Keratinocyte (primary cell): ENCODE results near the gene KIR2DL4. TPM values are rescaled to one million over a fixed set of nuclear protein-coding genes. Genes with fewer than 3 reads are reported as not detected.
"Not testable (repeated sequence)": the region's sequence is repeated elsewhere in the genome, so short reads cannot be mapped to it uniquely, and the experiment has no call there.

ENCODE experiments used
- DNase-seq: peaks from one replicate; pipeline ENCODE4 v3.0.0-alpha.2; 2011; ENCODE audit warnings: low read depth, missing footprints, low spot score
- FAIRE-seq: peaks from 2 replicates; lab custom pipeline; 2011; peaks lifted over from hg19 to GRCh38; lab: Jason Lieb, UNC
- H2AFZ ChIP-seq: 2 replicates; pipeline ENCODE4 v1.6.0; 2012; ENCODE audit warnings: low read length, control low read depth, inconsistent platforms; ENCODE audit not compliant: control insufficient read depth
- H3K27ac ChIP-seq: 2 replicates; pipeline ENCODE4 v1.5.1; 2011; ENCODE audit warnings: low read length; ENCODE audit not compliant: control insufficient read depth, insufficient read depth
- H3K27me3 ChIP-seq: 3 replicates; pipeline ENCODE4 v1.6.0; 2011; ENCODE audit warnings: low read length; ENCODE audit not compliant: control insufficient read depth, insufficient read depth; ENCODE audit errors: extremely low read depth
- H3K36me3 ChIP-seq, 2 experiments: 2 replicates in 1 of 2; 3 replicates in 1 of 2; pipeline ENCODE4 v1.5.1; 2011; ENCODE audit warnings: low read length in 2 of 2, mild to moderate bottlenecking in 1 of 2; ENCODE audit not compliant: control insufficient read depth in 2 of 2, insufficient read depth in 2 of 2; ENCODE audit errors: extremely low read depth in 1 of 2
- H3K4me1 ChIP-seq: 3 replicates; pipeline ENCODE4 v1.5.1; 2011; ENCODE audit warnings: low read length; ENCODE audit not compliant: control insufficient read depth, insufficient read depth; ENCODE audit errors: extremely low read depth
- H3K4me2 ChIP-seq: 3 replicates; pipeline ENCODE4 v1.6.0; 2011; ENCODE audit warnings: low read depth, low read length; ENCODE audit not compliant: control insufficient read depth, insufficient read depth; ENCODE audit errors: extremely low read depth
- H3K4me3 ChIP-seq, 3 experiments: fragments of 200-600 bp in 1 of 3; sonication (generic) in 1 of 3; 2 replicates in 2 of 3; 3 replicates in 1 of 3; pipeline ENCODE4 v1.5.1; 2011 to 2016; ENCODE audit warnings: low read length in 3 of 3, mild to moderate bottlenecking in 3 of 3, control low read depth in 2 of 3, inconsistent platforms in 1 of 3, low read depth in 1 of 3, mixed read lengths in 1 of 3, mixed run types in 1 of 3, moderate library complexity in 1 of 3; ENCODE audit not compliant: control insufficient read depth in 2 of 3, insufficient read depth in 2 of 3; ENCODE audit errors: extremely low read depth in 1 of 3
- H3K79me2 ChIP-seq: 2 replicates; pipeline ENCODE4 v1.6.0; 2012; ENCODE audit warnings: low read length; ENCODE audit not compliant: control insufficient read depth, insufficient read depth
- H3K9ac ChIP-seq: 3 replicates; pipeline ENCODE4 v1.6.0; 2011; ENCODE audit warnings: low read length; ENCODE audit not compliant: control insufficient read depth, insufficient read depth; ENCODE audit errors: extremely low read depth
- H3K9me1 ChIP-seq: 3 replicates; pipeline ENCODE4 v1.6.0; 2011; ENCODE audit warnings: low read length; ENCODE audit not compliant: control insufficient read depth, insufficient read depth; ENCODE audit errors: extremely low read depth
- H3K9me3 ChIP-seq: 2 replicates; pipeline ENCODE4 v1.5.1; 2012; ENCODE audit warnings: low read depth, low read length; ENCODE audit not compliant: control insufficient read depth
- H4K20me1 ChIP-seq: 3 replicates; pipeline ENCODE4 v1.6.0; 2011; ENCODE audit warnings: low read length; ENCODE audit not compliant: control insufficient read depth, insufficient read depth; ENCODE audit errors: extremely low read depth
- EZH2 ChIP-seq: IDR thresholded peaks from one replicate; pipeline ENCODE4 v1.6.1; 2012; ENCODE audit warnings: inconsistent platforms, mild to moderate bottlenecking, low read length, moderate library complexity
- dilution Hi-C: fragments of 300-500 bp; cut with MboI; formaldehyde crosslinking; loops from one replicate; pipeline ENCODE4 v1.7.0; 2020; ENCODE audit warnings: low sequenced_read_pairs; ENCODE audit not compliant: extremely low pct_ligation_motif_present
- polyA plus RNA-seq, 5 experiments: library from polyadenylated mRNA; depleted of rRNA in 3 of 5; stranded (reverse) in 3 of 5; stranded (forward) in 1 of 5; unstranded in 1 of 5; fragments of >200 nt; gene quantifications; 1 replicate in 1 of 5; 2 replicates in 3 of 5; 3 replicates in 1 of 5; pipeline versions ENCODE4 v1.2.1 to v1.2.3, GENCODE V29; 2011 to 2012; ENCODE audit warnings: missing spikeins in 2 of 5, low read depth in 1 of 5, low replicate concordance in 1 of 5
- TF ChIP-seq, protein P1 (sequence below), 3 experiments: IDR thresholded peaks in 1 of 3; conservative IDR thresholded peaks in 1 of 3; optimal IDR thresholded peaks in 1 of 3; 2 replicates in 2 of 3; 3 replicates in 1 of 3; pipeline versions ENCODE3 to v1.5.1; 2011; ENCODE audit warnings: low read length in 3 of 3, mild to moderate bottlenecking in 3 of 3, moderate library complexity in 2 of 3, control low read depth in 1 of 3, inconsistent platforms in 1 of 3; ENCODE audit not compliant: insufficient read depth in 2 of 3; ENCODE audit errors: extremely low read depth in 1 of 3

Gene KIR2DL4
- polyA plus RNA-seq, 1 donor (not counting 4 experiments of a cell fraction or from before 2014, with no cell fraction given): not detected

GRCh38 chr19:54817670-54818536, 14.5 kb downstream of the KIR2DL4 start:
- no peak overlapping the region for H3K9ac ChIP-seq
- dilution Hi-C loops: no loop called here
- TF ChIP-seq, protein P1, sequence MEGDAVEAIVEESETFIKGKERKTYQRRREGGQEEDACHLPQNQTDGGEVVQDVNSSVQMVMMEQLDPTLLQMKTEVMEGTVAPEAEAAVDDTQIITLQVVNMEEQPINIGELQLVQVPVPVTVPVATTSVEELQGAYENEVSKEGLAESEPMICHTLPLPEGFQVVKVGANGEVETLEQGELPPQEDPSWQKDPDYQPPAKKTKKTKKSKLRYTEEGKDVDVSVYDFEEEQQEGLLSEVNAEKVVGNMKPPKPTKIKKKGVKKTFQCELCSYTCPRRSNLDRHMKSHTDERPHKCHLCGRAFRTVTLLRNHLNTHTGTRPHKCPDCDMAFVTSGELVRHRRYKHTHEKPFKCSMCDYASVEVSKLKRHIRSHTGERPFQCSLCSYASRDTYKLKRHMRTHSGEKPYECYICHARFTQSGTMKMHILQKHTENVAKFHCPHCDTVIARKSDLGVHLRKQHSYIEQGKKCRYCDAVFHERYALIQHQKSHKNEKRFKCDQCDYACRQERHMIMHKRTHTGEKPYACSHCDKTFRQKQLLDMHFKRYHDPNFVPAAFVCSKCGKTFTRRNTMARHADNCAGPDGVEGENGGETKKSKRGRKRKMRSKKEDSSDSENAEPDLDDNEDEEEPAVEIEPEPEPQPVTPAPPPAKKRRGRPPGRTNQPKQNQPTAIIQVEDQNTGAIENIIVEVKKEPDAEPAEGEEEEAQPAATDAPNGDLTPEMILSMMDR (optimal IDR thresholded peaks at IDR 0.05 in 1 of 3, IDR thresholded peaks at IDR 0.05 in 1 of 3, conservative IDR thresholded peaks at IDR 0.05 in 1 of 3; ENCODE audit: extremely low read depth in 1 of 3, insufficient read depth in 2 of 3, low read length in 3 of 3): no peak
- no peak for TF ChIP-seq EZH2
- no peaks in the 10 kb centered on the region for H3K9me1 ChIP-seq
- H3K27ac ChIP-seq: no peak overlapping the region
- DNase-seq (no peak), FAIRE-seq (no peak)
- H3K79me2 ChIP-seq: no peaks in the 10 kb centered on the region
- H3K4me3 ChIP-seq: no peak overlapping the region
- no peaks in the 10 kb centered on the region for H4K20me1 ChIP-seq
- no peaks in the 10 kb centered on the region for H3K27me3 ChIP-seq
- H3K36me3 ChIP-seq: no peaks in the 10 kb centered on the region
- H3K4me1 ChIP-seq: no peaks in the 10 kb centered on the region
- H3K9me3 ChIP-seq: no peaks in the 10 kb centered on the region
- H2AFZ ChIP-seq: no peak overlapping the region
- H3K4me2 ChIP-seq: no peak overlapping the region

DNA sequence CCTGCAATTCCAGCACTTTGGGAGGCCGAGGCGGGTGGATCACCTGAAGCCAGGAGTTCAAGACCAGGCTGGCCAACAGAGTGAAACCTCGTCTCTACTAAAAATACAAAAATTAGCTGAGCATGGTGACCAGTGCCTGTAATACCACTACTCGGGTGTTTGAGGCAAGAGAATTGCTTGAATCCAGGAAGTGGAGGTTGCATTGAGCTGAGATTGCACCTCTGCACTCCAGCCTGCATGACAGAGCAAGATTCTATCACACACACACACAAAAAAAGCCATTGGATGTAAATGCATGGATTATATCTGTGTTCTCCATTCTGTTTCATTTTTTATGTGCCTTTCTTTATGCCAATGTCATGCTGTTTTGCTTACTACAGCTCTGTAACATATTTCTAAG, 21.0 kb downstream of the KIR2DL4 start:
- H3K9me3 ChIP-seq, H3K9ac ChIP-seq, dilution Hi-C loops, H3K4me1 ChIP-seq, H3K36me3 ChIP-seq, H3K9me1 ChIP-seq, H3K27me3 ChIP-seq, H3K79me2 ChIP-seq, H3K4me2 ChIP-seq, H2AFZ ChIP-seq, H3K4me3 ChIP-seq, DNase-seq, H3K27ac ChIP-seq, FAIRE-seq, H4K20me1 ChIP-seq: not testable (repeated sequence)

- dilution Hi-C loops, H3K4me2 ChIP-seq: not testable (repeated sequence)
Observed at GRCh38 chr19:54825326-54825725, 21.9 kb downstream of the KIR2DL4 start.

DNA sequence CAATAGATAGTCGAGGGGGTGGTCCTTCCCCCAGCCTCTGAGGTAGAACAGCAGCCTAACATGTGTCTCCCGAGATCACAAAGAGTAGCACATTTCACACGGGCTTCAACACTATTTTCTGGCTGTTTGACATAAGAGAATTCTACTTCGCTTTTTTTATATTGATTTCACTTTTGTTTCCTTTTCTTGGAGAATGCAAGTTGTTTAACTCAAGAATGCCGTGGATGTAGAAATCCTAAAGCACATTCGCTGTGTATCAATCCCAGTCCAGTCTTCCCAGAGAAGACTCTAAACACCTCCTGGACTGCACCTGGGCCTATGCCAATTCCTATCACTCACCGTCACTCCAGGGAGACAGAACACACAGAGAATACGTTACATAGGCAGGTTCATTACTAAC, 24.7 kb downstream of the KIR2DL4 start:
- H3K4me2 ChIP-seq, H2AFZ ChIP-seq, H3K27ac ChIP-seq, H3K4me1 ChIP-seq, dilution Hi-C loops, H3K9me3 ChIP-seq, H3K36me3 ChIP-seq, H3K27me3 ChIP-seq, H3K9ac ChIP-seq, DNase-seq, H3K79me2 ChIP-seq, H3K9me1 ChIP-seq, FAIRE-seq, H4K20me1 ChIP-seq, H3K4me3 ChIP-seq: not testable (repeated sequence)

More at GRCh38 chr19:54825326-54825725, 21.9 kb downstream of the KIR2DL4 start:
- H3K4me3 ChIP-seq, H3K27me3 ChIP-seq, H2AFZ ChIP-seq, H3K27ac ChIP-seq, H3K79me2 ChIP-seq, H3K9ac ChIP-seq, H3K4me1 ChIP-seq, H3K9me3 ChIP-seq, H3K36me3 ChIP-seq, DNase-seq, H3K9me1 ChIP-seq, FAIRE-seq, H4K20me1 ChIP-seq: not testable (repeated sequence)
